EL (cell line): ENCODE measurements around the gene ATP23.

ENCODE experiments used
- DNase-seq: peaks from one replicate; pipeline ENCODE4 v3.0.0-alpha.2; 2016

ATP23 gene

GRCh38 chr12:57909056-57909455, 32.3 kb upstream of the ATP23 start:
- no peak for DNase-seq

GRCh38 chr12:57909611-57910010, 31.8 kb upstream of the ATP23 start:
- no peak for DNase-seq

- DNase-seq = no peak
Measured at GRCh38 chr12:57918147-57918546, 23.2 kb upstream of the ATP23 start.

- DNase-seq = no peak
Measured at GRCh38 chr12:57927086-57927485, 14.3 kb upstream of the ATP23 start.

- no peak for DNase-seq
Measured at GRCh38 chr12:57929092-57929830, 12.1 kb upstream of the ATP23 start.

- DNase-seq = no peak
Measured at GRCh38 chr12:57934819-57935218, 6.5 kb upstream of the ATP23 start.

- no peak for DNase-seq
Measured at GRCh38 chr12:57935331-57935730, 6.0 kb upstream of the ATP23 start.

GRCh38 chr12:57935839-57936512, 5.4 kb upstream of the ATP23 start:
- DNase-seq = peak; percentile 94

GRCh38 chr12:57936513-57936883, 4.9 kb upstream of the ATP23 start:
- DNase-seq = no peak

GRCh38 chr12:57939291-57939690, 2.1 kb upstream of the ATP23 start:
- DNase-seq = no peak

- no peak for DNase-seq
Measured at GRCh38 chr12:57940052-57940914, 1.1 kb upstream of the ATP23 start.

GRCh38 chr12:57940915-57941164, 527 bp upstream of the ATP23 start:
- DNase-seq = no peak

- DNase-seq = no peak
Measured at GRCh38 chr12:57943438-57944080, 2.2 kb downstream of the ATP23 start.

GRCh38 chr12:57944313-57945023, 3.1 kb downstream of the ATP23 start:
- no peak for DNase-seq

- DNase-seq = no peak
Measured at GRCh38 chr12:57952766-57953165, 11.4 kb downstream of the ATP23 start.

GRCh38 chr12:57954768-57955167, 13.4 kb downstream of the ATP23 start:
- no peak for DNase-seq

GRCh38 chr12:57958061-57958657, 16.8 kb downstream of the ATP23 start:
- DNase-seq = no peak

GRCh38 chr12:57964421-57964820, 23.1 kb downstream of the ATP23 start:
- DNase-seq = no peak

GRCh38 chr12:57965766-57966165, 24.4 kb downstream of the ATP23 start:
- peak; percentile 9 for DNase-seq

- DNase-seq = no peak
Measured at GRCh38 chr12:57966536-57966935, 25.2 kb downstream of the ATP23 start.

GRCh38 chr12:57983146-57983857, 41.9 kb downstream of the ATP23 start:
- DNase-seq = peak; percentile 57
